Thyroid gland (tissue), 4 donors: ENCODE measurements around the gene SLC35A5. TPM values are rescaled to one million over a fixed set of nuclear protein-coding genes. Genes with fewer than 3 reads are reported as not detected.
A peak's percentile ranks its signal among the peaks of the same experiment; 100 is the strongest.

Experiments used
- DNase-seq, 2 donors: peaks; one replicate each; pipeline ENCODE4 v3.0.0-alpha.2; 2019
- H3K27ac ChIP-seq, 3 donors: fragments of 200-600 bp; sonication (generic); 1 replicate in 2 of 3; 2 replicates in 1 of 3; pipeline ENCODE4 v1.5.1; 2016 to 2019; ENCODE audit warnings: mild to moderate bottlenecking in 1 of 3, moderate library complexity in 1 of 3
- H3K27me3 ChIP-seq: fragments of 200-600 bp; sonication (generic); one replicate; pipeline ENCODE4 v1.5.1; 2019
- H3K36me3 ChIP-seq, 2 donors: fragments of 200-600 bp; sonication (generic); one replicate each; pipeline ENCODE4 v1.5.1; 2016 to 2019
- H3K4me1 ChIP-seq, 2 donors: fragments of 200-600 bp; sonication (generic); one replicate each; pipeline ENCODE4 v1.5.1; 2017 to 2019
- H3K4me3 ChIP-seq, 3 donors: fragments of 200-600 bp; sonication (generic); replicated peaks in 1 of 3; 1 replicate in 2 of 3; 2 replicates in 1 of 3; pipeline ENCODE4 v1.5.1; 2016; ENCODE audit warnings: mild to moderate bottlenecking in 1 of 3
- H3K9me3 ChIP-seq: fragments of 200-600 bp; sonication (generic); one replicate; pipeline ENCODE4 v1.5.1; 2017
- CTCF ChIP-seq, 6 experiments: fragments of 200-600 bp in 3 of 6; fragments of 450-650 bp in 3 of 6; sonication (generic) in 3 of 6; IDR thresholded peaks; one replicate each; pipeline ENCODE4 v1.5.1; 2016 to 2019; ENCODE audit warnings: antibody characterized with exemption in 6 of 6, mild to moderate bottlenecking in 2 of 6, inconsistent platforms in 1 of 6, moderate library complexity in 1 of 6
- POLR2A ChIP-seq, 2 donors: fragments of 450-650 bp; IDR thresholded peaks; one replicate each; pipeline ENCODE4 v1.6.1; 2017; ENCODE audit warnings: antibody characterized with exemption in 2 of 2, mild to moderate bottlenecking in 2 of 2, moderate library complexity in 1 of 2
- WGBS, 2 donors: methylation state at CpG; one replicate each; pipeline ENCODE4 v1.1.5; 2017; 5-methylcytosine and 5-hydroxymethylcytosine counted together
- intact Hi-C: fragments of 100-400 bp; cut with DNase I; formaldehyde crosslinking; loops from one replicate; pipeline ENCODE4 v1.15.1; 2023
- total RNA-seq, 4 donors: library from RNA; depleted of rRNA; stranded (reverse); fragments of >200 nt; gene quantifications; one replicate each; pipeline ENCODE4 v1.2.3, GENCODE V29; 2016

The SLC35A5 gene
- total RNA-seq, 4 donors from 2014 or later, result 39.5 to 66.1 (median 60.8) TPM

GRCh38 chr3:112629425-112629824 is 67.6 kb downstream of the SLC35A5 start:
- Histone ChIP-seq H3K4me1 (peaks cover 31 to 54% of the 10 kb centered on the region in 2 donors), H3K4me3 (no peak overlapping the region), H3K9me3 (no peaks in the 10 kb centered on the region), H3K27ac (peak overlapping the region in 2 of 3 donors; percentile 40 to 41), H3K27me3 (no peaks in the 10 kb centered on the region), H3K36me3 (no peaks in the 10 kb centered on the region)
- WGBS, 2 donors, result 23 to 37% methylated on average over 7 of the region's 7 CpGs
- TF ChIP-seq CTCF (IDR thresholded peaks at IDR 0.05), result no peak
- TF ChIP-seq POLR2A (IDR thresholded peaks at IDR 0.05), result no peak
- DNase-seq, result peak; percentile 81 to 85
- intact Hi-C loops, result no loop called here

- no peak overlapping the region for H3K4me3 ChIP-seq
- intact Hi-C loops, result no loop called here
- WGBS, 2 donors, result 94 to 96% methylated on average over 3 of the region's 3 CpGs
These were observed 69.4 kb downstream of the SLC35A5 start for GRCh38 chr3:112631257-112631656.

GRCh38 chr3:112632596-112632995 is 70.8 kb downstream of the SLC35A5 start:
- intact Hi-C loops, result no loop called here
- WGBS, 2 donors, result 49 to 53% methylated on average over 4 of the region's 4 CpGs
- TF ChIP-seq CTCF (IDR thresholded peaks at IDR 0.05), result no peak
- TF ChIP-seq POLR2A (IDR thresholded peaks at IDR 0.05), result no peak
- Histone ChIP-seq H3K36me3 (no peaks in the 10 kb centered on the region), H3K27ac (peak overlapping the region in 2 of 3 donors; percentile 41 to 85), H3K9me3 (no peaks in the 10 kb centered on the region), H3K27me3 (no peaks in the 10 kb centered on the region), H3K4me1 (peaks cover 44 to 78% of the 10 kb centered on the region in 2 donors), H3K4me3 (no peak overlapping the region)
- no peak for DNase-seq

More at GRCh38 chr3:112631257-112631656, 69.4 kb downstream of the SLC35A5 start:
- H3K4me1 ChIP-seq, result peaks cover 47 to 72% of the 10 kb centered on the region in 2 donors
- no peaks in the 10 kb centered on the region for H3K36me3 ChIP-seq
- H3K9me3 ChIP-seq, result no peaks in the 10 kb centered on the region
- TF ChIP-seq CTCF (IDR thresholded peaks at IDR 0.05), result no peak
- TF ChIP-seq POLR2A (IDR thresholded peaks at IDR 0.05), result no peak
- no peak for DNase-seq
- no peak overlapping the region for H3K27ac ChIP-seq
- no peaks in the 10 kb centered on the region for H3K27me3 ChIP-seq

- TF ChIP-seq POLR2A (IDR thresholded peaks at IDR 0.05) (no peak), CTCF (IDR thresholded peaks at IDR 0.05) (no peak)
- H3K36me3 ChIP-seq, result no peaks in the 10 kb centered on the region
- H3K27ac ChIP-seq, result peak overlapping the region in 2 of 3 donors; percentile 41 to 85
- no peak overlapping the region for H3K4me3 ChIP-seq
- H3K4me1 ChIP-seq, result peaks cover 40 to 78% of the 10 kb centered on the region in 2 donors
- intact Hi-C loops, result no loop called here
- no peaks in the 10 kb centered on the region for H3K27me3 ChIP-seq
- WGBS, 2 donors, result 62 to 77% methylated on average over 3 of the region's 3 CpGs
- no peaks in the 10 kb centered on the region for H3K9me3 ChIP-seq
- no peak for DNase-seq
These were observed 71.3 kb downstream of the SLC35A5 start for GRCh38 chr3:112633191-112633590.

GRCh38 chr3:112633757-112634156 is 71.9 kb downstream of the SLC35A5 start:
- TF ChIP-seq POLR2A (IDR thresholded peaks at IDR 0.05) (no peak), CTCF (IDR thresholded peaks at IDR 0.05) (no peak)
- intact Hi-C loops, result no loop called here
- Histone ChIP-seq H3K9me3 (no peaks in the 10 kb centered on the region), H3K27ac (peak overlapping the region in 2 of 3 donors; percentile 41 to 85), H3K27me3 (no peaks in the 10 kb centered on the region), H3K4me1 (peaks cover 45 to 78% of the 10 kb centered on the region in 2 donors), H3K4me3 (no peak overlapping the region), H3K36me3 (no peaks in the 10 kb centered on the region)
- no peak for DNase-seq
- WGBS, 2 donors, result 47 to 53% methylated on average over 1 of the region's 1 CpG
